Karpas-422 (cell line): Measurements from ENCODE around the gene MACROD2. TPM values are rescaled to one million over a fixed set of nuclear protein-coding genes. Genes with fewer than 3 reads are reported as not detected.

Experiments
- DNase-seq: peaks from one replicate; pipeline ENCODE4 v3.0.0-alpha.2; 2015
- H2AFZ ChIP-seq: fragments of 200-600 bp; sonication (generic); 2 replicates; pipeline ENCODE4 v1.6.1; 2014; ENCODE audit warnings: antibody characterized with exemption, low read length, mixed read lengths
- H3K27ac ChIP-seq: fragments of 200-600 bp; sonication (generic); 2 replicates; pipeline ENCODE4 v1.5.1; 2014; ENCODE audit warnings: mild to moderate bottlenecking, low read length, moderate library complexity
- H3K27me3 ChIP-seq: fragments of 200-600 bp; sonication (generic); 2 replicates; pipeline ENCODE4 v1.6.1; 2014; ENCODE audit warnings: low read length, mixed read lengths
- H3K36me3 ChIP-seq: fragments of 200-600 bp; sonication (generic); 2 replicates; pipeline ENCODE4 v1.6.1; 2014; ENCODE audit warnings: low read length, mixed read lengths; ENCODE audit not compliant: insufficient read depth
- H3K4me1 ChIP-seq: fragments of 200-600 bp; sonication (generic); 2 replicates; pipeline ENCODE4 v1.6.1; 2014; ENCODE audit warnings: mild to moderate bottlenecking, low read length, mixed read lengths
- H3K4me2 ChIP-seq: fragments of 200-600 bp; sonication (generic); 2 replicates; pipeline ENCODE4 v1.6.1; 2014; ENCODE audit warnings: low read length, low read depth, mild to moderate bottlenecking; ENCODE audit not compliant: poor library complexity, severe bottlenecking
- H3K4me3 ChIP-seq: fragments of 200-600 bp; sonication (generic); 2 replicates; pipeline ENCODE4 v1.5.1; 2014; ENCODE audit warnings: mild to moderate bottlenecking, antibody characterized with exemption, low read length, mixed read lengths
- H3K79me2 ChIP-seq: fragments of 200-600 bp; sonication (generic); 2 replicates; pipeline ENCODE4 v1.6.1; 2014; ENCODE audit warnings: mild to moderate bottlenecking, low read length, mixed read lengths
- H3K9ac ChIP-seq: fragments of 200-600 bp; sonication (generic); 2 replicates; pipeline ENCODE4 v1.6.0; 2014; ENCODE audit warnings: low read length
- H3K9me2 ChIP-seq: fragments of 200-600 bp; sonication (generic), shearing (Covaris generic); replicated peaks from 2 replicates; pipeline ENCODE4 v1.6.0; 2014; ENCODE audit warnings: mild to moderate bottlenecking, low read length, moderate library complexity; ENCODE audit not compliant: insufficient read depth
- H3K9me3 ChIP-seq: fragments of 300-700, 200-600 bp; sonication (generic); 2 replicates; pipeline ENCODE4 v1.6.1; 2014; ENCODE audit warnings: low read length, mixed read lengths
- H4K20me1 ChIP-seq: fragments of 200-600 bp; sonication (generic); 2 replicates; pipeline ENCODE4 v1.6.1; 2014; ENCODE audit warnings: mild to moderate bottlenecking, antibody characterized with exemption, low read length, low read depth; ENCODE audit not compliant: insufficient read depth
- total RNA-seq: library from RNA; depleted of rRNA; stranded (reverse); fragments of >200 nt; shearing (Covaris generic); gene quantifications from 2 replicates; pipeline ENCODE4 v1.2.3, GENCODE V29; 2014; ENCODE audit warnings: low replicate concordance

Gene MACROD2
- total RNA-seq, 1 experiment from 2014 or later, result 0.15 TPM

DNA sequence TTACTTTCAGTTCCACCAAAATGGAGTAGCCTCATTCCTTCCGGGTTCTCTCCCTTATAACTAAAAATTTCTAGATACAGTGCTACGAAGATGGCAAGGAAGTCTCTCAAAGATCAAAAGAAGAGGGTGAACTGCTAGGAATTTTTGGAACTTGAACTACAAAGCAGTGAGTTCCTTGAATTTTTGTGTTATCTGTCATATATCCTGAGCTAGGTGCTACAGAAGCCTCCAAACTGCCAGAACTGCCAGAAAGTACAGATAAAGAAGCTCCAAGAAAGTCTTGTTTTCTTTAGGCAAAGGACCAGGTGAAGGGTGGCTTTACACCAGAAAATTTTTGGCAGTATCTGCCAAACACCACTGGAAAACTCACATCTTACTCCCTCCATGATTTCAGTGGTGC, 560.9 kb downstream of the MACROD2 start:
- no peak for DNase-seq
- no peak overlapping the region for H2AFZ ChIP-seq
- H4K20me1 ChIP-seq, result no peaks in the 10 kb centered on the region
- no peak overlapping the region for H3K4me3 ChIP-seq
- H3K9me2 ChIP-seq, result no peaks in the 10 kb centered on the region
- no peak overlapping the region for H3K9ac ChIP-seq
- H3K9me3 ChIP-seq, result no peaks in the 10 kb centered on the region
- H3K79me2 ChIP-seq, result no peaks in the 10 kb centered on the region
- no peaks in the 10 kb centered on the region for H3K4me1 ChIP-seq
- no peak overlapping the region for H3K4me2 ChIP-seq
- no peaks in the 10 kb centered on the region for H3K36me3 ChIP-seq
- H3K27me3 ChIP-seq, result no peaks in the 10 kb centered on the region
- no peak overlapping the region for H3K27ac ChIP-seq

DNA sequence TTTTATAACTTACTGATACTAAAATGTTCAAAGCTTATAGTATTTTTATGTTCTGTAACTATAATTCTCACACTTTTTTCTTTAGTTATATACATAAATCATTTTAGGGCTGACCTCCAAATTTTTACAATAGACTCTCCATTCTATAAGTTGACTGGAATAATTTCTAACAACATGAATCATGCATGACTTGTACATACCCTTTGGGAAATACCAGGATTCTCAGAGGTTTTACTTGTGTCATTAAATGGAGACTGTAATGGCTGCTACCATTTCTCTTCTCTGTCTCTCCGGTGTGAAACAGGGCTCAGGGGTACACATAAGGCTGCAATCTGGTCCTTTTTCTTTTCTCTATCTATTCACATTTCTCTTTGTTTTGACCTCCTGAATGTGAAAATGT, 564.3 kb downstream of the MACROD2 start:
- H3K27me3 ChIP-seq, result no peaks in the 10 kb centered on the region
- no peak overlapping the region for H3K9ac ChIP-seq

DNA sequence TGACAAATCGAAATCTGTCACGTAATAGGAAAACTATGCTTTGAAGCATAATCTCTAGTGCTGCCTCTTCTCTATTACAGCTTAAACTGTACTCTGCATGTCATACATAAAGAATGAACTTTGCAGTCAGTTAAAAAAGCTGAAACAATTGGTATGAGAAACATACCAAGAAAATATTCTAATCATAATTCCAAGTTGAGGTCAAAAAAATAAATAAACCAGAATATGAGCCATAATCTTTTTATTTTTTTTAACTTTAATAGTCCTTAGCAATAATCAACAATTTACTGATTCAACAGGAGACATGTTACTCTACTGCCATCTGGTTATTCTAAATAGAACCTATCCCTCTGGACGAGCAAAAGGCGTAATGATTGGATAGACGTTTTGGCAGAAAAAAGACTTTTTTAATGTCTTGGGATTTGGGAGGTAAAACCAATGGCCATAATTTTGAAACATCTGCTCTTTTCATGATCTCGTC, 566.5 kb downstream of the MACROD2 start:
- no peaks in the 10 kb centered on the region for H3K79me2 ChIP-seq
- no peak overlapping the region for H2AFZ ChIP-seq
- no peak overlapping the region for H3K27ac ChIP-seq
- H3K36me3 ChIP-seq, result no peaks in the 10 kb centered on the region
- no peaks in the 10 kb centered on the region; the same call in none of the 2 replicates for H3K9me3 ChIP-seq
- H3K27me3 ChIP-seq, result no peaks in the 10 kb centered on the region
- H3K9me2 ChIP-seq, result no peaks in the 10 kb centered on the region
- no peak overlapping the region for H3K4me3 ChIP-seq
- no peak overlapping the region for H3K9ac ChIP-seq
- no peaks in the 10 kb centered on the region for H3K4me1 ChIP-seq
- H3K4me2 ChIP-seq, result no peak overlapping the region
- no peak for DNase-seq
- no peaks in the 10 kb centered on the region for H4K20me1 ChIP-seq

More for the DNA sequence above, 564.3 kb downstream of the MACROD2 start:
- no peaks in the 10 kb centered on the region for H3K36me3 ChIP-seq
- H3K27ac ChIP-seq, result no peak overlapping the region
- H3K4me1 ChIP-seq, result no peaks in the 10 kb centered on the region
- H3K79me2 ChIP-seq, result no peaks in the 10 kb centered on the region
- DNase-seq, result no peak
- no peaks in the 10 kb centered on the region for H3K9me2 ChIP-seq
- H3K4me3 ChIP-seq, result no peak overlapping the region
- H4K20me1 ChIP-seq, result no peaks in the 10 kb centered on the region
- H3K9me3 ChIP-seq, result no peaks in the 10 kb centered on the region; the same call in none of the 2 replicates
- no peak overlapping the region for H2AFZ ChIP-seq
- no peak overlapping the region for H3K4me2 ChIP-seq

- H3K4me3 ChIP-seq, result no peak overlapping the region
- H3K36me3 ChIP-seq, result no peaks in the 10 kb centered on the region
Observed at GRCh38 chr20:14562981-14563380, 567.7 kb downstream of the MACROD2 start.

DNA sequence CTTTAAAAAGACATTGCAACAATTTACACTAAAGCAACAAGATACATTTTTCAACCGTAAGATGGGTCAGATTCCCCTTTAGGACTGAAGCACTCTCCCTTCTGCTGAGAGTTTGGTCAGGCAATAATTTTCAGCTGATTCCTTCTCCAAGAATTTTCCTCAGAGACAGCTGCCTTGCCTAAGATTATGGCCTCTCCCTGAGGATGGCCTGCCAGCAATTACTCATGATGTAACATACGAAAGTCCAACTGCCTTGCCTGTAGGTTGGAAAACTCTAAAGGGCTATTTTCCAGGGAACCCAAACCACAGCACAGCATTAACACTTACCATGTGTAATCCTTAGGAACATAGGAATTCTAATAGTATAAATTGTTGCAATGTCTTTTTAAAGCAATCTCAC, 571.2 kb downstream of the MACROD2 start:
- DNase-seq, result no peak
- Histone ChIP-seq H3K4me3 (no peak overlapping the region), H3K4me2 (no peak overlapping the region), H3K79me2 (no peaks in the 10 kb centered on the region), H3K36me3 (no peaks in the 10 kb centered on the region), H3K9ac (no peak overlapping the region), H3K4me1 (no peaks in the 10 kb centered on the region), H4K20me1 (no peaks in the 10 kb centered on the region), H3K27ac (no peak overlapping the region), H3K9me2 (no peaks in the 10 kb centered on the region), H2AFZ (no peak overlapping the region), H3K9me3 (no peaks in the 10 kb centered on the region; the same call in none of the 2 replicates), H3K27me3 (no peaks in the 10 kb centered on the region)

More at GRCh38 chr20:14562981-14563380, 567.7 kb downstream of the MACROD2 start:
- H3K9me3 ChIP-seq, result no peaks in the 10 kb centered on the region; the same call in none of the 2 replicates
- no peaks in the 10 kb centered on the region for H3K4me1 ChIP-seq
- no peak overlapping the region for H2AFZ ChIP-seq
- no peaks in the 10 kb centered on the region for H4K20me1 ChIP-seq
- no peaks in the 10 kb centered on the region for H3K27me3 ChIP-seq
- H3K4me2 ChIP-seq, result no peak overlapping the region
- no peak overlapping the region for H3K9ac ChIP-seq
- H3K9me2 ChIP-seq, result no peaks in the 10 kb centered on the region
- no peaks in the 10 kb centered on the region for H3K79me2 ChIP-seq
- no peak overlapping the region for H3K27ac ChIP-seq
- no peak for DNase-seq

- Histone ChIP-seq H3K79me2 (no peaks in the 10 kb centered on the region), H3K36me3 (no peaks in the 10 kb centered on the region), H2AFZ (no peak overlapping the region), H3K9ac (no peak overlapping the region), H4K20me1 (no peaks in the 10 kb centered on the region), H3K4me1 (no peaks in the 10 kb centered on the region), H3K9me2 (no peaks in the 10 kb centered on the region), H3K4me2 (no peak overlapping the region), H3K4me3 (no peak overlapping the region), H3K9me3 (no peaks in the 10 kb centered on the region; the same call in none of the 2 replicates), H3K27ac (no peak overlapping the region), H3K27me3 (no peaks in the 10 kb centered on the region)
- no peak for DNase-seq
Observed at GRCh38 chr20:14568225-14568624, 572.9 kb downstream of the MACROD2 start.

DNA sequence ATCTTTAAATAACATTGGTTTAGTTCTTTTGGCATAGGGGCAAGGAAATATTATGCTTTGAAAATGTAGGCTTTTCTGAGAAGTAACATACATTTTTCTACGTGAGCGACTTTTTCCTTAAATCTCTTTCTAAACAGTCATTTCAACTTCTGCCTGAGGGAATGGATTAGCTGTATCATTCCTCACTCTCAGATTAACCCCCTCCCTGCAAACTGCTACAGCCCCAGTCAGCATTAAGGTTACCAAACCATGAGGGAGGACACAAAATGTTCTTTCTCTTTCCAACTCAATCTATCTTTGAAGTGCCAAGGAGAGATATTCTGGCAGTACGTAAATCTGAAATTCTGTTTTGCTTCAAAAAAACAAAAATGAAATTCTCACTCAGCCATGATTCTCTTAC, 573.4 kb downstream of the MACROD2 start:
- no peak overlapping the region for H3K9ac ChIP-seq
- no peak overlapping the region for H3K4me2 ChIP-seq
- no peak overlapping the region for H3K4me3 ChIP-seq
- H3K9me2 ChIP-seq, result no peaks in the 10 kb centered on the region
- no peaks in the 10 kb centered on the region for H3K79me2 ChIP-seq
- H4K20me1 ChIP-seq, result no peaks in the 10 kb centered on the region
- no peaks in the 10 kb centered on the region for H3K27me3 ChIP-seq
- H3K27ac ChIP-seq, result no peak overlapping the region
- H3K4me1 ChIP-seq, result no peaks in the 10 kb centered on the region
- H3K9me3 ChIP-seq, result no peaks in the 10 kb centered on the region; the same call in none of the 2 replicates
- H2AFZ ChIP-seq, result no peak overlapping the region
- H3K36me3 ChIP-seq, result no peaks in the 10 kb centered on the region
- DNase-seq, result no peak

- Histone ChIP-seq H3K4me3 (no peak overlapping the region), H3K36me3 (no peaks in the 10 kb centered on the region), H3K4me1 (no peaks in the 10 kb centered on the region), H3K9ac (no peak overlapping the region), H3K9me3 (no peaks in the 10 kb centered on the region; the same call in none of the 2 replicates), H3K4me2 (no peak overlapping the region), H3K27me3 (no peaks in the 10 kb centered on the region), H4K20me1 (no peaks in the 10 kb centered on the region), H2AFZ (no peak overlapping the region), H3K27ac (no peak overlapping the region), H3K79me2 (no peaks in the 10 kb centered on the region), H3K9me2 (no peaks in the 10 kb centered on the region)
- no peak for DNase-seq
Observed at GRCh38 chr20:14569641-14570040, 574.3 kb downstream of the MACROD2 start.
